Superior temporal gyrus (tissue), 1 donor: ENCODE data around the gene GLCE.
"Not testable (repeated sequence)": the region's sequence is repeated elsewhere in the genome, so short reads cannot be mapped to it uniquely, and the experiment has no call there.

Experiments used
- DNase-seq: peaks from one replicate; pipeline ENCODE4 v3.0.0-alpha.2; 2016; ENCODE audit errors: extremely low spot score

GLCE gene

GRCh38 chr15:69298354-69298696 is 137.9 kb downstream of the GLCE start:
- no peak for DNase-seq

- DNase-seq: no peak
Measured at GRCh38 chr15:69298697-69299441, 138.4 kb downstream of the GLCE start, which contains the start of gene PAQR5. PAQR5 (plus strand) TSS chr15:69298912; CDS start chr15:69360081, 61,169 bp downstream.

GRCh38 chr15:69299451-69299886 is 139.0 kb downstream of the GLCE start:
- no peak for DNase-seq

- DNase-seq: no peak
Measured at GRCh38 chr15:69299943-69300588, 139.6 kb downstream of the GLCE start.

- DNase-seq: not testable (repeated sequence)
Measured at GRCh38 chr15:69301101-69301500, 140.7 kb downstream of the GLCE start.

- not testable (repeated sequence) for DNase-seq
Measured at GRCh38 chr15:69302087-69302486, 141.7 kb downstream of the GLCE start.

- no peak for DNase-seq
Measured at GRCh38 chr15:69302929-69303328, 142.5 kb downstream of the GLCE start.

- no peak for DNase-seq
Measured at GRCh38 chr15:69303337-69304181, 143.1 kb downstream of the GLCE start.

GRCh38 chr15:69304182-69304545 is 143.7 kb downstream of the GLCE start:
- DNase-seq: no peak

GRCh38 chr15:69305204-69305931 is 144.9 kb downstream of the GLCE start:
- no peak for DNase-seq

- DNase-seq: no peak
Measured at GRCh38 chr15:69305933-69306568, 145.6 kb downstream of the GLCE start.

- DNase-seq: no peak
Measured at GRCh38 chr15:69307939-69308338, 147.5 kb downstream of the GLCE start.

- DNase-seq: no peak
Measured at GRCh38 chr15:69308949-69309348, 148.5 kb downstream of the GLCE start.

- no peak for DNase-seq
Measured at GRCh38 chr15:69311319-69311721, 150.9 kb downstream of the GLCE start.

- DNase-seq: no peak
Measured at GRCh38 chr15:69313432-69314000, 153.1 kb downstream of the GLCE start.

- DNase-seq: no peak
Measured at GRCh38 chr15:69314131-69314530, 153.7 kb downstream of the GLCE start.

GRCh38 chr15:69314736-69315135 is 154.3 kb downstream of the GLCE start:
- DNase-seq: no peak

GRCh38 chr15:69315402-69316110 is 155.1 kb downstream of the GLCE start:
- DNase-seq: no peak

GRCh38 chr15:69316291-69316690 is 155.9 kb downstream of the GLCE start:
- DNase-seq: no peak

GRCh38 chr15:69317392-69317841 is 157.0 kb downstream of the GLCE start:
- DNase-seq: no peak
